Measurements from ENCODE around the gene CHST5. TPM values are rescaled to one million over a fixed set of nuclear protein-coding genes. Genes with fewer than 3 reads are reported as not detected.

Gene CHST5
- total and polyA plus RNA-seq, 2 of the 13 experiments (the other 11 are each of a cell fraction or from before 2014, with no cell fraction given): 0.05 TPM; not detected in 1

GRCh38 chr16:75486014-75486675 lies 49.8 kb downstream of the CHST5 start (continued):
- TF ChIP-seq ZBTB40 (IDR thresholded peaks at IDR 0.05) (no peak), ZBTB40 (CRISPR knock-in tag; IDR thresholded peaks at IDR 0.05) (peak; percentile 32; the same call in 1 of the 2 replicates), YEATS4 (CRISPR knock-in tag; IDR thresholded peaks at IDR 0.05; ENCODE audit: borderline replicate concordance) (no peak; the same call in 1 of the 2 replicates), HNF4G (IDR thresholded peaks at IDR 0.05; ENCODE audit: borderline replicate concordance, low read depth, low read length) (peak; percentile 54), HNF4G (CRISPR knock-in tag; IDR thresholded peaks at IDR 0.05; ENCODE audit: borderline replicate concordance, low read depth) (no peak), ZFP36 (IDR thresholded peaks at IDR 0.05; ENCODE audit: borderline replicate concordance, low read depth, low read length, partially characterized antibody) (no peak), JUN (CRISPR knock-in tag; IDR thresholded peaks at IDR 0.05) (no peak), SRY (CRISPR knock-in tag; IDR thresholded peaks at IDR 0.05) (no peak), ZKSCAN5 (CRISPR knock-in tag; IDR thresholded peaks at IDR 0.05) (no peak), ZNF782 (CRISPR knock-in tag; IDR thresholded peaks at IDR 0.05; ENCODE audit: borderline replicate concordance) (no peak), MED1 (CRISPR knock-in tag; IDR thresholded peaks at IDR 0.05) (no peak), ARID4A (CRISPR knock-in tag; IDR thresholded peaks at IDR 0.05; ENCODE audit: borderline replicate concordance) (peak; percentile 27; the same call in 1 of the 2 replicates), NFYB (CRISPR knock-in tag; IDR thresholded peaks at IDR 0.05) (no peak), ZNF788 (CRISPR knock-in tag; IDR thresholded peaks at IDR 0.05; ENCODE audit: borderline replicate concordance) (0 out of 2 replicates have a peak, but pooled peaks have one; percentile 25), DRAP1 (CRISPR knock-in tag; IDR thresholded peaks at IDR 0.05) (no peak), PRPF4 (IDR thresholded peaks at IDR 0.05; ENCODE audit: low read depth, low read length, poor library complexity, severe bottlenecking) (no peak)

Data from HepG2 (cell line).